B cell (primary cell): ENCODE data around the gene BTG1. TPM values are rescaled to one million over a fixed set of nuclear protein-coding genes. Genes with fewer than 3 reads are reported as not detected.

Experiments used
- ATAC-seq: fragments of 200-7000 bp; cut with Tn5 transposase; one replicate; pipeline ENCODE4 v1.10.0; 2021; ENCODE audit warnings: low read depth, mild to moderate bottlenecking, moderate number of reproducible peaks, moderate library complexity
- CTCF ChIA-PET: fragments of 350-600 bp; sonication (Branson Sonifier 250); formaldehyde crosslinking; loops from one replicate; lab custom pipeline; 2021; ENCODE audit warnings: antibody characterized with exemption, inconsistent platforms; lab: Charles Lee
- POLR2A ChIA-PET: fragments of 350-600 bp; sonication (Branson Sonifier 250); formaldehyde crosslinking; loops from one replicate; lab custom pipeline; 2021; ENCODE audit warnings: antibody characterized with exemption; lab: Charles Lee
- DNase-seq: peaks from one replicate; pipeline ENCODE4 v3.0.0; 2013
- H2AFZ ChIP-seq: 2 replicates; pipeline ENCODE4 v1.6.1; 2012; ENCODE audit warnings: mild to moderate bottlenecking, low read depth, low read length; ENCODE audit not compliant: insufficient read depth, poor library complexity, severe bottlenecking
- H3K27ac ChIP-seq, 2 donors: 1 replicate in 1 of 2; 2 replicates in 1 of 2; pipeline ENCODE4 v1.5.1; 2012 to 2013; ENCODE audit warnings: low read length in 2 of 2, mild to moderate bottlenecking in 2 of 2, moderate library complexity in 1 of 2
- H3K27me3 ChIP-seq, 4 experiments: fragments of 200-600 bp in 1 of 4; sonication (generic) in 1 of 4; replicated peaks in 1 of 4; 1 replicate in 2 of 4; 2 replicates in 2 of 4; pipeline versions ENCODE4 v1.6.1 to v1.7.0; 2013 to 2016; ENCODE audit warnings: low read length in 3 of 4, mild to moderate bottlenecking in 2 of 4, mixed read lengths in 1 of 4, moderate library complexity in 1 of 4; ENCODE audit not compliant: insufficient read depth in 4 of 4, control insufficient read depth in 3 of 4; ENCODE audit errors: control extremely low read depth in 1 of 4
- H3K36me3 ChIP-seq, 2 experiments: replicated peaks in 1 of 2; 1 replicate in 1 of 2; 2 replicates in 1 of 2; pipeline versions ENCODE4 v1.6.1 to v1.7.1; 2013; ENCODE audit warnings: low read length in 1 of 2; ENCODE audit not compliant: insufficient read depth in 2 of 2, control insufficient read depth in 1 of 2; ENCODE audit errors: control extremely low read depth in 1 of 2, extremely low read depth in 1 of 2
- H3K4me1 ChIP-seq, 2 donors: fragments of 200-600 bp in 1 of 2; sonication (generic) in 1 of 2; 1 replicate in 1 of 2; 2 replicates in 1 of 2; pipeline versions ENCODE4 v1.5.1 to v1.6.1; 2013 to 2017; ENCODE audit warnings: low read length in 2 of 2; ENCODE audit not compliant: control insufficient read depth in 2 of 2, insufficient read depth in 2 of 2
- H3K4me2 ChIP-seq: replicated peaks from 2 replicates; pipeline ENCODE3; 2012; ENCODE audit warnings: mild to moderate bottlenecking, low read depth, low read length; ENCODE audit not compliant: poor library complexity, severe bottlenecking
- H3K4me3 ChIP-seq, 5 experiments: fragments of 200-600 bp in 1 of 5; sonication (generic) in 1 of 5; 1 replicate in 3 of 5; 2 replicates in 2 of 5; pipeline versions ENCODE4 v1.5.1 to v1.7.0; 2011 to 2016; ENCODE audit warnings: low read length in 4 of 5, mild to moderate bottlenecking in 4 of 5, low read depth in 2 of 5, control low read depth in 1 of 5, moderate library complexity in 1 of 5; ENCODE audit not compliant: insufficient read depth in 1 of 5; ENCODE audit errors: control extremely low read depth in 1 of 5, extremely low read depth in 1 of 5
- H3K79me2 ChIP-seq: fragments of 200-600 bp; sonication (generic); one replicate; pipeline ENCODE4 v1.6.0; 2016; ENCODE audit warnings: low read length; ENCODE audit not compliant: control insufficient read depth, insufficient read depth
- H3K9ac ChIP-seq: fragments of 200-600 bp; sonication (generic); 2 replicates; pipeline ENCODE4 v1.6.1; 2017; ENCODE audit warnings: mild to moderate bottlenecking, low read length, moderate library complexity
- H3K9me3 ChIP-seq, 3 donors: one replicate each; pipeline versions ENCODE4 v1.6.1 to v1.7.1; 2013; ENCODE audit warnings: low read length in 2 of 3; ENCODE audit not compliant: control insufficient read depth in 2 of 3, insufficient read depth in 1 of 3; ENCODE audit errors: control extremely low read depth in 1 of 3
- H4K20me1 ChIP-seq: 2 replicates; pipeline ENCODE4 v1.6.0; 2012; ENCODE audit warnings: mild to moderate bottlenecking, low read length; ENCODE audit not compliant: insufficient read depth, control insufficient read depth, poor library complexity, severe bottlenecking
- H3K27ac Mint-ChIP-seq: one replicate; pipeline ENCODE4 v1.8.0; 2021; ENCODE audit warnings: mixed read lengths
- H3K27me3 Mint-ChIP-seq: one replicate; pipeline ENCODE4 v1.8.0; 2021; ENCODE audit warnings: mixed read lengths
- H3K4me1 Mint-ChIP-seq: one replicate; pipeline ENCODE4 v1.8.0; 2021; ENCODE audit warnings: mixed read lengths
- H3K4me3 Mint-ChIP-seq: one replicate; pipeline ENCODE4 v1.8.0; 2021; ENCODE audit warnings: mixed read lengths
- H3K9me3 Mint-ChIP-seq: one replicate; pipeline ENCODE4 v1.8.0; 2022; ENCODE audit warnings: mixed read lengths; ENCODE audit not compliant: insufficient read depth
- EZH2 ChIP-seq: IDR thresholded peaks from 2 replicates; pipeline ENCODE4 v1.6.1; 2012; ENCODE audit warnings: borderline replicate concordance, low read depth, mild to moderate bottlenecking, moderate library complexity, low read length; ENCODE audit not compliant: insufficient read depth, poor library complexity, severe bottlenecking
- WGBS: methylation state at CpG from one replicate; pipeline ENCODE4 v1.1.5; 2013; ENCODE audit warnings: missing lambda C conversion rate; ENCODE audit not compliant: insufficient coverage; 5-methylcytosine and 5-hydroxymethylcytosine counted together
- intact Hi-C: fragments of 100-400 bp; cut with micrococcal nuclease; formaldehyde crosslinking; loops from one replicate; pipeline ENCODE4 v1.10.0; 2022
- polyA plus RNA-seq: library from polyadenylated mRNA; depleted of rRNA; stranded (reverse); fragments of >200 nt; gene quantifications from 2 replicates; pipeline ENCODE4 v1.2.3, GENCODE V29; 2012
- total RNA-seq, 2 donors: library from RNA; stranded (reverse); fragments of 120-200 nt in 1 of 2; gene quantifications; 1 replicate in 1 of 2; 2 replicates in 1 of 2; pipeline versions ENCODE4 v1.2.3 to v1.2.4, GENCODE V29; 2013 to 2022
- TF ChIP-seq, protein P1 (sequence below): fragments of 200-600 bp; IDR thresholded peaks from one replicate; pipeline ENCODE4 v1.8.0; 2022; ENCODE audit warnings: antibody characterized with exemption, mild to moderate bottlenecking

Gene BTG1
- total and polyA plus RNA-seq, 2 donors (not counting 1 experiment from before 2014, with no cell fraction given): 322 to 733 TPM

DNA sequence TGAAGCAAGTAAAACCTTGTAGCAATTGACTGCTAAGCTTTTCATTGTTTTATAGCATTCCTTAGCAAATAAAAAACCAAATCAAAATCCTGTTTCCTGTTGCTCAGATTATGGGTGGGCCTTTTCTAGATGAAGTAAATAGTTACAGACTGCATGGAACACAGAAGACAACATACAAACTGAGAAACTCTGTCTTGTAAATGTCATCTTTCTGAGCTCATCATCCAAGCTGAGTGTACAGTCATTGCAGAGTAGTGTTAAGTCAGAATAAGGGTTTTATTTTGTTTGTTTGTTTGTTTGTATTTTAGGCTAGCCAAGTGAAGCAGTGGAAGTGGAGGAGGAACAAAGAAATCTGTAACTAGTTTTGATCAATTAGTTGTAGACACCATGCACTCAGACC is 24.4 kb upstream of the BTG1 start:
- Histone ChIP-seq H3K4me1 (peaks cover 46 to 63% of the 10 kb centered on the region in 2 donors), H3K36me3 (no peaks in the 10 kb centered on the region), H3K27me3 (no peaks in the 10 kb centered on the region), H3K9ac (no peak overlapping the region), H3K79me2 (peaks cover 46% of the 10 kb centered on the region), H3K4me2 (peak overlapping the region; percentile 13), H4K20me1 (no peaks in the 10 kb centered on the region), H3K9me3 (peaks cover 0 to 1% (median 0%) of the 10 kb centered on the region in 3 donors), H3K27ac (peak overlapping the region; percentile 91 to 95), H3K4me3 (no peak overlapping the region), H2AFZ (peak overlapping the region; percentile 41)
- Mint-ChIP-seq H3K27me3 (no peaks in the 10 kb centered on the region), H3K9me3 (no peaks in the 10 kb centered on the region), H3K4me3 (peak overlapping the region; percentile 29), H3K4me1 (peaks cover 68% of the 10 kb centered on the region), H3K27ac (peak overlapping the region; percentile 75)
- intact Hi-C loops: loop anchor here (5.0 kb wide), 1 partner anchor 37 kb away; no protein-coding TSS in a partner anchor
- ATAC-seq: no peak
- no peak for DNase-seq
- TF ChIP-seq, protein P1, sequence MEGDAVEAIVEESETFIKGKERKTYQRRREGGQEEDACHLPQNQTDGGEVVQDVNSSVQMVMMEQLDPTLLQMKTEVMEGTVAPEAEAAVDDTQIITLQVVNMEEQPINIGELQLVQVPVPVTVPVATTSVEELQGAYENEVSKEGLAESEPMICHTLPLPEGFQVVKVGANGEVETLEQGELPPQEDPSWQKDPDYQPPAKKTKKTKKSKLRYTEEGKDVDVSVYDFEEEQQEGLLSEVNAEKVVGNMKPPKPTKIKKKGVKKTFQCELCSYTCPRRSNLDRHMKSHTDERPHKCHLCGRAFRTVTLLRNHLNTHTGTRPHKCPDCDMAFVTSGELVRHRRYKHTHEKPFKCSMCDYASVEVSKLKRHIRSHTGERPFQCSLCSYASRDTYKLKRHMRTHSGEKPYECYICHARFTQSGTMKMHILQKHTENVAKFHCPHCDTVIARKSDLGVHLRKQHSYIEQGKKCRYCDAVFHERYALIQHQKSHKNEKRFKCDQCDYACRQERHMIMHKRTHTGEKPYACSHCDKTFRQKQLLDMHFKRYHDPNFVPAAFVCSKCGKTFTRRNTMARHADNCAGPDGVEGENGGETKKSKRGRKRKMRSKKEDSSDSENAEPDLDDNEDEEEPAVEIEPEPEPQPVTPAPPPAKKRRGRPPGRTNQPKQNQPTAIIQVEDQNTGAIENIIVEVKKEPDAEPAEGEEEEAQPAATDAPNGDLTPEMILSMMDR: no peak
- no peak for TF ChIP-seq EZH2
- ChIA-PET POLR2A (interaction anchor here (0.5 to 4.3 kb wide), 3 partner anchors 16 to 24 kb away, joined by 3 to 137 read pairs (median 4); partner anchors contain the start of gene BTG1), CTCF (interaction anchor here (1.2 kb wide), 1 partner anchor 24 kb away, joined by 5 read pairs; the partner anchor contains the start of gene BTG1)

DNA sequence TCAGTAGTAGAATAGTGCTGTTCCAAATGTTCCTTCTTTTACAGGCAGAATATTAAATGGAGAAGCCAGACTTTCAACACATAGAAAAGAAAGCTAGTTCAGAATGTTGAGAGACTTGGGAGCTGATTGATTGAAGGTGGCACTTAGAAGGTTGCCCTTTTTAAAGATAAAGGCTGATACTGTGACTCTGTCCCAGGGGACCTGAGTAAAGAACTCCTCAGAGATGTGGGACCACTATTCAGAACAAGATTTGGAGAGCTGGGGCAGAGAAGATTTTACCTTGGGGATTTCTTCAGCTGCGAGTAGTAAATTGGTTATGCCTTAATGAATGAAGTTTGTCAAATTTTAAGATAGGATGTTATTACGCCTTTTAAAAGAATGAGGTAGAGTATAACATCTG is 21.4 kb upstream of the BTG1 start:
- ChIA-PET CTCF (interaction anchor here (1.0 to 1.2 kb wide), 2 partner anchors 15 to 22 kb away, joined by 3 read pairs; partner anchors contain the start of gene BTG1), POLR2A (interaction anchor here (0.6 kb wide), 1 partner anchor 8 kb away, joined by 3 read pairs; no protein-coding TSS in a partner anchor)
- Mint-ChIP-seq H3K4me1 (peaks cover 67% of the 10 kb centered on the region), H3K4me3 (peak overlapping the region; percentile 40), H3K9me3 (no peaks in the 10 kb centered on the region), H3K27me3 (no peaks in the 10 kb centered on the region), H3K27ac (peak overlapping the region; percentile 27)
- no peak for DNase-seq
- no peaks in the 10 kb centered on the region for H3K27me3 ChIP-seq
- no peak overlapping the region for H3K4me3 ChIP-seq
- no peaks in the 10 kb centered on the region for H4K20me1 ChIP-seq
- intact Hi-C loops: no loop called here
- TF ChIP-seq, protein P1: no peak
- no peak for TF ChIP-seq EZH2
- ATAC-seq: no peak
- H3K36me3 ChIP-seq: no peaks in the 10 kb centered on the region
- H3K9ac ChIP-seq: no peak overlapping the region
- peaks cover 39 to 58% of the 10 kb centered on the region in 2 donors for H3K4me1 ChIP-seq
- peaks cover 0 to 1% (median 0%) of the 10 kb centered on the region in 3 donors for H3K9me3 ChIP-seq
- 20% methylated on average over 1 of the region's 2 CpGs for WGBS
- H3K79me2 ChIP-seq: peaks cover 70% of the 10 kb centered on the region
- no peak overlapping the region for H2AFZ ChIP-seq
- H3K27ac ChIP-seq: no peak overlapping the region
- peak overlapping the region; percentile 5 for H3K4me2 ChIP-seq
